ENCODE data around the gene STPG3. TPM values are rescaled to one million over a fixed set of nuclear protein-coding genes. Genes with fewer than 3 reads are reported as not detected.

The STPG3 gene
- total and polyA plus RNA-seq, 2 of the 13 experiments (the other 11 are each of a cell fraction or from before 2014, with no cell fraction given), result not detected

- TF ChIP-seq, protein P1, sequence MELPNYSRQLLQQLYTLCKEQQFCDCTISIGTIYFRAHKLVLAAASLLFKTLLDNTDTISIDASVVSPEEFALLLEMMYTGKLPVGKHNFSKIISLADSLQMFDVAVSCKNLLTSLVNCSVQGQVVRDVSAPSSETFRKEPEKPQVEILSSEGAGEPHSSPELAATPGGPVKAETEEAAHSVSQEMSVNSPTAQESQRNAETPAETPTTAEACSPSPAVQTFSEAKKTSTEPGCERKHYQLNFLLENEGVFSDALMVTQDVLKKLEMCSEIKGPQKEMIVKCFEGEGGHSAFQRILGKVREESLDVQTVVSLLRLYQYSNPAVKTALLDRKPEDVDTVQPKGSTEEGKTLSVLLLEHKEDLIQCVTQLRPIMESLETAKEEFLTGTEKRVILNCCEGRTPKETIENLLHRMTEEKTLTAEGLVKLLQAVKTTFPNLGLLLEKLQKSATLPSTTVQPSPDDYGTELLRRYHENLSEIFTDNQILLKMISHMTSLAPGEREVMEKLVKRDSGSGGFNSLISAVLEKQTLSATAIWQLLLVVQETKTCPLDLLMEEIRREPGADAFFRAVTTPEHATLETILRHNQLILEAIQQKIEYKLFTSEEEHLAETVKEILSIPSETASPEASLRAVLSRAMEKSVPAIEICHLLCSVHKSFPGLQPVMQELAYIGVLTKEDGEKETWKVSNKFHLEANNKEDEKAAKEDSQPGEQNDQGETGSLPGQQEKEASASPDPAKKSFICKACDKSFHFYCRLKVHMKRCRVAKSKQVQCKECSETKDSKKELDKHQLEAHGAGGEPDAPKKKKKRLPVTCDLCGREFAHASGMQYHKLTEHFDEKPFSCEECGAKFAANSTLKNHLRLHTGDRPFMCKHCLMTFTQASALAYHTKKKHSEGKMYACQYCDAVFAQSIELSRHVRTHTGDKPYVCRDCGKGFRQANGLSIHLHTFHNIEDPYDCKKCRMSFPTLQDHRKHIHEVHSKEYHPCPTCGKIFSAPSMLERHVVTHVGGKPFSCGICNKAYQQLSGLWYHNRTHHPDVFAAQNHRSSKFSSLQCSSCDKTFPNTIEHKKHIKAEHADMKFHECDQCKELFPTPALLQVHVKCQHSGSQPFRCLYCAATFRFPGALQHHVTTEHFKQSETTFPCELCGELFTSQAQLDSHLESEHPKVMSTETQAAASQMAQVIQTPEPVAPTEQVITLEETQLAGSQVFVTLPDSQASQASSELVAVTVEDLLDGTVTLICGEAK (IDR thresholded peaks at IDR 0.05), result no peak
- TF ChIP-seq, protein P1 (CRISPR knock-in tag; IDR thresholded peaks at IDR 0.05), result no peak
- TF ChIP-seq ZNF768 (CRISPR knock-in tag; IDR thresholded peaks at IDR 0.05) (no peak; the same call in 1 of the 2 replicates), ZNF883 (CRISPR knock-in tag; IDR thresholded peaks at IDR 0.05; ENCODE audit: not compliant biosample characterization) (peak; percentile 19), SP140L (CRISPR knock-in tag; IDR thresholded peaks at IDR 0.05; ENCODE audit: borderline replicate concordance) (no peak), ZNF441 (CRISPR knock-in tag; IDR thresholded peaks at IDR 0.05; ENCODE audit: borderline replicate concordance) (no peak), NFE2L1 (CRISPR knock-in tag; IDR thresholded peaks at IDR 0.05; ENCODE audit: borderline replicate concordance) (no peak), ATF7 (IDR thresholded peaks at IDR 0.05) (no peak), ATF7 (CRISPR knock-in tag; IDR thresholded peaks at IDR 0.05) (no peak; the same call in 1 of the 2 replicates), DMAP1 (CRISPR knock-in tag; IDR thresholded peaks at IDR 0.05) (0 out of 2 replicates have a peak, but pooled peaks have one; percentile 34), ZNF614 (CRISPR knock-in tag; IDR thresholded peaks at IDR 0.05; ENCODE audit: borderline replicate concordance) (no peak), SPEN (CRISPR knock-in tag; IDR thresholded peaks at IDR 0.05; ENCODE audit: low read depth) (no peak)
- TF ChIP-seq, protein P2, sequence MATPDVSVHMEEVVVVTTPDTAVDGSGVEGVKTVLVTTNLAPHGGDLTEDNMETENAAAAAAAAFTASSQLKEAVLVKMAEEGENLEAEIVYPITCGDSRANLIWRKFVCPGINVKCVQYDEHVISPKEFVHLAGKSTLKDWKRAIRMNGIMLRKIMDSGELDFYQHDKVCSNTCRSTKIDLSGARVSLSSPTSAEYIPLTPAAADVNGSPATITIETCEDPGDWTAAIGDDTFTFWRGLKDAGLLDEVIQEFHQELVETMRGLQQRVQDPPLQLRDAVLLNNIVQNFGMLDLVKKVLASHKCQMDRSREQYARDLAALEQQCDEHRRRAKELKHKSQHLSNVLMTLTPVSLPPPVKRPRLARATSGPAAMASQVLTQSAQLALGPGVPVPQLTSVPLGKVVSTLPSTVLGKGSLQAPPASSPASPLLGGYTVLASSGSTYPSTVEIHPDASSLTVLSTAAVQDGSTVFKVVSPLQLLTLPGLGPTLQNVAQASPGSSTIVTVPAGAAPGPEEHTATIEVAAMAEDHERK (CRISPR knock-in tag; IDR thresholded peaks at IDR 0.05; ENCODE audit: low read depth), result no peak
- TF ChIP-seq, protein P3, sequence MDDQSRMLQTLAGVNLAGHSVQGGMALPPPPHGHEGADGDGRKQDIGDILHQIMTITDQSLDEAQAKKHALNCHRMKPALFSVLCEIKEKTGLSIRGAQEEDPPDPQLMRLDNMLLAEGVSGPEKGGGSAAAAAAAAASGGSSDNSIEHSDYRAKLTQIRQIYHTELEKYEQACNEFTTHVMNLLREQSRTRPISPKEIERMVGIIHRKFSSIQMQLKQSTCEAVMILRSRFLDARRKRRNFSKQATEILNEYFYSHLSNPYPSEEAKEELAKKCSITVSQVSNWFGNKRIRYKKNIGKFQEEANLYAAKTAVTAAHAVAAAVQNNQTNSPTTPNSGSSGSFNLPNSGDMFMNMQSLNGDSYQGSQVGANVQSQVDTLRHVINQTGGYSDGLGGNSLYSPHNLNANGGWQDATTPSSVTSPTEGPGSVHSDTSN (CRISPR knock-in tag; IDR thresholded peaks at IDR 0.05; ENCODE audit: borderline replicate concordance), result no peak
- TF ChIP-seq, protein P4, sequence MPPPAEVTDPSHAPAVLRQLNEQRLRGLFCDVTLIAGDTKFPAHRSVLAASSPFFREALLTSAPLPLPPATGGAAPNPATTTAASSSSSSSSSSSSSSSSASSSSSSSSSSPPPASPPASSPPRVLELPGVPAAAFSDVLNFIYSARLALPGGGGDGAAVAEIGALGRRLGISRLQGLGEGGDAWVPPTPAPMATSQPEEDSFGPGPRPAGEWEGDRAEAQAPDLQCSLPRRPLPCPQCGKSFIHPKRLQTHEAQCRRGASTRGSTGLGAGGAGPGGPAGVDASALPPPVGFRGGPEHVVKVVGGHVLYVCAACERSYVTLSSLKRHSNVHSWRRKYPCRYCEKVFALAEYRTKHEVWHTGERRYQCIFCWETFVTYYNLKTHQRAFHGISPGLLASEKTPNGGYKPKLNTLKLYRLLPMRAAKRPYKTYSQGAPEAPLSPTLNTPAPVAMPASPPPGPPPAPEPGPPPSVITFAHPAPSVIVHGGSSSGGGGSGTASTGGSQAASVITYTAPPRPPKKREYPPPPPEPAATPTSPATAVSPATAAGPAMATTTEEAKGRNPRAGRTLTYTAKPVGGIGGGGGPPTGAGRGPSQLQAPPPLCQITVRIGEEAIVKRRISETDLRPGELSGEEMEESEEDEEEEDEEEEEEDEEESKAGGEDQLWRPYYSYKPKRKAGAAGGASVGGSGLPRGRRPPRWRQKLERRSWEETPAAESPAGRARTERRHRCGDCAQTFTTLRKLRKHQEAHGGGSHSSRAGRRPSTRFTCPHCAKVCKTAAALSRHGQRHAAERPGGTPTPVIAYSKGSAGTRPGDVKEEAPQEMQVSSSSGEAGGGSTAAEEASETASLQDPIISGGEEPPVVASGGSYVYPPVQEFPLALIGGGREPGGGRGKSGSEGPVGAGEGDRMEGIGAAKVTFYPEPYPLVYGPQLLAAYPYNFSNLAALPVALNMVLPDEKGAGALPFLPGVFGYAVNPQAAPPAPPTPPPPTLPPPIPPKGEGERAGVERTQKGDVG (CRISPR knock-in tag; IDR thresholded peaks at IDR 0.05; ENCODE audit: borderline replicate concordance), result peak; percentile 24; the same call in 1 of the 2 replicates
These were observed 43.7 kb downstream of the STPG3 start (continued) for GRCh38 chr9:137294681-137295237.

Measured in HepG2 (cell line).